CD4-positive, alpha-beta T cell treated with Interleukin-15 for 4 hours (primary cell): Measurements from ENCODE around the gene DAZ3.
"Not testable (repeated sequence)": the region's sequence is repeated elsewhere in the genome, so short reads cannot be mapped to it uniquely, and the experiment has no call there.

Source experiments
- DNase-seq: peaks from one replicate; pipeline ENCODE4 v3.0.0-alpha.2; 2020; ENCODE audit warnings: low spot score

Gene DAZ3, protein sequence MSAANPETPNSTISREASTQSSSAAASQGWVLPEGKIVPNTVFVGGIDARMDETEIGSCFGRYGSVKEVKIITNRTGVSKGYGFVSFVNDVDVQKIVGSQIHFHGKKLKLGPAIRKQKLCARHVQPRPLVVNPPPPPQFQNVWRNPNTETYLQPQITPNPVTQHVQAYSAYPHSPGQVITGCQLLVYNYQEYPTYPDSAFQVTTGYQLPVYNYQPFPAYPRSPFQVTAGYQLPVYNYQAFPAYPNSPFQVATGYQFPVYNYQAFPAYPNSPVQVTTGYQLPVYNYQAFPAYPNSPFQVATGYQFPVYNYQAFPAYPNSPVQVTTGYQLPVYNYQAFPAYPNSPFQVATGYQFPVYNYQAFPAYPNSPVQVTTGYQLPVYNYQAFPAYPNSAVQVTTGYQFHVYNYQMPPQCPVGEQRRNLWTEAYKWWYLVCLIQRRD

DNA sequence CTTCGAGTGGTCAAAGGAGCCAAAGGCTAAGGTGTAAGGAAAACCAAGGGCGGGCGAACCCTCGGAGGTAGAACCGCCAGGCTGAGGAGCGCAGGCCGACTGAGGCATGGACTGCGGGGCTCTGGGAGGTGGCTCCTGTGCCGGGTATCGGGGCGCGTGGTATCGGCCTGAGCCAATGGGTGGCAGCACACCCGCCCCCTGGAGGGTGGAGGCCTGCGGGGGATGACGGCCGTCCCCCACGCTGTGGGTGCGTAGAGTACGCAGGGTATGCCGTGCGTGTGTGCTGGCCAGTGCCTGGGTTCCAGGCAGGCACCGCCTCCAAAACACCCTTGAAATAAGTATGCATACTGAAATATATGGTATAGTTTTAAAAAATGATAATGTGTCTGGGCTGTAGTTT, at the start of gene DAZ3:
TSS of gene DAZ3 (minus strand) at position 101 of the 400 bp plus-strand sequence. CDS start 208 bp downstream, outside the sequence.
- DNase-seq = not testable (repeated sequence)

DNA sequence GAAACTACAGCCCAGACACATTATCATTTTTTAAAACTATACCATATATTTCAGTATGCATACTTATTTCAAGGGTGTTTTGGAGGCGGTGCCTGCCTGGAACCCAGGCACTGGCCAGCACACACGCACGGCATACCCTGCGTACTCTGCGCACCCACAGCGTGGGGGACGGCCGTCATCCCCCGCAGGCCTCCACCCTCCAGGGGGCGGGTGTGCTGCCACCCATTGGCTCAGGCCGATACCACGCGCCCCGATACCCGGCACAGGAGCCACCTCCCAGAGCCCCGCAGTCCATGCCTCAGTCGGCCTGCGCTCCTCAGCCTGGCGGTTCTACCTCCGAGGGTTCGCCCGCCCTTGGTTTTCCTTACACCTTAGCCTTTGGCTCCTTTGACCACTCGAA, 20.4 kb upstream of the DAZ3 start, which contains the start of gene DAZ4:
TSS of gene DAZ4 (plus strand) at position 301 of the 400 bp plus-strand sequence. CDS start 208 bp downstream, outside the sequence.
- DNase-seq = not testable (repeated sequence)

DNA sequence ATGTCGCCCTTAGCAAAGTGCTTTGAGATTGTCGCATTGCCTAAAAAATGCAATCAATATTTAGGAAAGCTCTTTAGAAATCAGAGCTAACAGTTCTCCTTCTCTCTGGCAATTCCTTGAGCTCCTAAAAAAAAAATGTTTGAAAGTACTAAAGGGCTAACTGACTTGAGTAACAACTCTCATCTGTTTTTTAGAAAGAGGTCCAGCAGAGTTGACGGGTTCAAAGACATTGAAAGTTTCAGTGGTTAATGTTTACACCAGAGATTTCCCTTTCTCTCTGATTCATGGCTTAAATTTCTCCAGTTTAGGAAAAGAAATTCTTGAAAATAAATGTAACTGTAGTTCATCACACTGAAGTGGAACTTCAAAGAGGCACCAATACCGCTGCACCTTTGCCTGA, 11.9 kb upstream of the DAZ3 start:
- DNase-seq = not testable (repeated sequence)

DNA sequence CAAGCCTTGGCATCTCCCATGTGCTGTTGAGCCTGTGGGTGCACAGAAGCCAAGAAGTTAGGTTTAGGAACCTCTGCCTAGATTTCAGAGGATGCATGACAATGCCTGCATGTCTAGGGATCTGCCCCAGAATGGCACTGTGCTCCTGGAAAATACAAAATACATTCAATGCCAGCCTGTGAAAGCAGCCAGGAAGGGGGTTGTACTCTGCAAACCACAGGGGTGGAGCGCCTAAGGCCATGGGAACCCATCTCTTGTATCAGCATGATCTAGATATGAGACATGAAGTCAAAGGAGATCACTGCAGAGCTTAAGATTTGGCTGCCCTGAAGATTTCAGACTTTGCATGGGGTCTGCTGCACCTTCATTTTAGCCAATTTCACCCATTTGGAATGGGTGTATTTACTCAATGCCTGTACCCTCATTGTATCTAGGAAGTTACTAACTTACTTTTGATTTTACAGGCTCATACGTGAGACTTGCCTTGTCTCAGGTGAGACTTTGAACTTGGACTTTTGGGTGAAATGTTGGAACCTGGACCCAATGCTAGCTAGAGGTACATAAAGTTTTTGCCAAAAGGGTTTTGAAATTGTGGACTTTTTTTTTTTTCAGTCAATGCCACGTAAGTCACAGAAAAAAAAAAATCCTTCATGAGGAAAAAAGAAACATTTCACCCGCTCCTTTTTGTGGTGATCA, 11.1 kb upstream of the DAZ3 start:
- DNase-seq = not testable (repeated sequence)

DNA sequence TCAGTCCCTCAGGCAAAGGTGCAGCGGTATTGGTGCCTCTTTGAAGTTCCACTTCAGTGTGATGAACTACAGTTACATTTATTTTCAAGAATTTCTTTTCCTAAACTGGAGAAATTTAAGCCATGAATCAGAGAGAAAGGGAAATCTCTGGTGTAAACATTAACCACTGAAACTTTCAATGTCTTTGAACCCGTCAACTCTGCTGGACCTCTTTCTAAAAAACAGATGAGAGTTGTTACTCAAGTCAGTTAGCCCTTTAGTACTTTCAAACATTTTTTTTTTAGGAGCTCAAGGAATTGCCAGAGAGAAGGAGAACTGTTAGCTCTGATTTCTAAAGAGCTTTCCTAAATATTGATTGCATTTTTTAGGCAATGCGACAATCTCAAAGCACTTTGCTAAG, 8.6 kb upstream of the DAZ3 start:
- not testable (repeated sequence) for DNase-seq
